ENCODE measurements around the gene NOXA1. TPM values are rescaled to one million over a fixed set of nuclear protein-coding genes. Genes with fewer than 3 reads are reported as not detected.

The NOXA1 gene
- total RNA-seq, 1 donor from 2014 or later: 2.1 TPM

- DNase-seq (ENCODE audit: low read depth): no peak
- no peak for TF ChIP-seq CTCF (conservative IDR thresholded peaks at IDR 0.05; ENCODE audit: low read depth, low read length)
- no peak overlapping the region for H3K4me3 ChIP-seq (ENCODE audit: low read depth, low read length)
These were observed 43.4 kb upstream of the NOXA1 start for GRCh38 chr9:137379761-137380161.

- no peak for TF ChIP-seq CTCF (conservative IDR thresholded peaks at IDR 0.05; ENCODE audit: low read depth, low read length)
These were observed 43.0 kb upstream of the NOXA1 start for GRCh38 chr9:137380171-137380570.

GRCh38 chr9:137380606-137381005 lies 42.6 kb upstream of the NOXA1 start:
- no peak for DNase-seq (ENCODE audit: low read depth)
- H3K4me3 ChIP-seq (ENCODE audit: low read depth, low read length): no peak overlapping the region
- no peak for TF ChIP-seq CTCF (conservative IDR thresholded peaks at IDR 0.05; ENCODE audit: low read depth, low read length)

More at GRCh38 chr9:137380171-137380570, 43.0 kb upstream of the NOXA1 start:
- H3K4me3 ChIP-seq (ENCODE audit: low read depth, low read length): no peak overlapping the region
- no peak for DNase-seq (ENCODE audit: low read depth)

GRCh38 chr9:137381501-137382443 lies 41.4 kb upstream of the NOXA1 start:
- DNase-seq (ENCODE audit: low read depth): no peak
- TF ChIP-seq CTCF (conservative IDR thresholded peaks at IDR 0.05; ENCODE audit: low read depth, low read length): no peak
- H3K4me3 ChIP-seq (ENCODE audit: low read depth, low read length): no peak overlapping the region

- TF ChIP-seq CTCF (conservative IDR thresholded peaks at IDR 0.05; ENCODE audit: low read depth, low read length): no peak
- no peak for DNase-seq (ENCODE audit: low read depth)
- H3K4me3 ChIP-seq (ENCODE audit: low read depth, low read length): no peak overlapping the region
These were observed 40.6 kb upstream of the NOXA1 start for GRCh38 chr9:137382444-137383080.

GRCh38 chr9:137383081-137383783 lies 40.0 kb upstream of the NOXA1 start:
- no peak for DNase-seq (ENCODE audit: low read depth)
- TF ChIP-seq CTCF (conservative IDR thresholded peaks at IDR 0.05; ENCODE audit: low read depth, low read length): no peak
- no peak overlapping the region for H3K4me3 ChIP-seq (ENCODE audit: low read depth, low read length)
